ENCODE measurements around the gene ISM1. TPM values are rescaled to one million over a fixed set of nuclear protein-coding genes. Genes with fewer than 3 reads are reported as not detected.

ISM1 gene
- total RNA-seq, 1 experiment from 2014 or later: 0.20 TPM

DNA sequence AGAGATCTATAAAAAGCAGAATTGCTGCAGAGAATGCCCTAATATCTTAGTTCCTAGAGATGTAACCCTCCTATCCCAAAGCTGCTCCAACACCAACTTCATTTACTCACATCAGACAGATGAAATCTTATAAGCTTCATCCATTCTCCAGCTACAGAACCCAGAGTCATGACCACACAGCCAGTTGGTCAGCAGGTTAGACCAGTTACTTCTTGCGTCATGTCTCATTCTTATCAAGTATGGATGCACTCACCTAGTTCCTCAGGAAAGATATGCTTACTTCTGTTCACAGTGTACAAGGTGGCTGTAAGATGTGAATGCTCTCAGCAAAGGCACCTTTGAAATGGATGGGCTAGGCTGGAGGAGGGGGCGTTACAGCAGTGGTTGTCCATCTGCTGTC, 47.9 kb upstream of the ISM1 start:
- Histone ChIP-seq H2BK12ac (ENCODE audit: insufficient read length, low read depth, low read length) (no peak overlapping the region), H3K23me2 (ENCODE audit: insufficient read length, low read depth, low read length, poor library complexity, severe bottlenecking) (no peaks in the 10 kb centered on the region), H4K91ac (ENCODE audit: insufficient read length, low read depth, low read length) (no peak overlapping the region), H3K9me3 (ENCODE audit: control insufficient read depth, low read depth, low read length) (no peaks in the 10 kb centered on the region), H3K79me1 (ENCODE audit: insufficient read depth, low read depth, low read length, poor library complexity, severe bottlenecking) (no peaks in the 10 kb centered on the region), H2AFZ (ENCODE audit: low read length) (no peak overlapping the region), H3K4me2 (ENCODE audit: insufficient read depth, insufficient read length, low read length) (no peak overlapping the region), H3K9ac (ENCODE audit: extremely low read depth, insufficient read length, low read length) (no peak overlapping the region), H2BK15ac (ENCODE audit: low read depth, low read length) (no peak overlapping the region), H3K56ac (ENCODE audit: insufficient read length, low read depth, low read length) (no peak overlapping the region), H2BK20ac (ENCODE audit: low read depth, low read length, poor library complexity, severe bottlenecking) (no peak overlapping the region), H3K79me2 (ENCODE audit: insufficient read depth, low read length) (no peaks in the 10 kb centered on the region), H3K27me3 (ENCODE audit: insufficient read depth, low read length) (no peaks in the 10 kb centered on the region), H3K4me1 (ENCODE audit: insufficient read depth, low read length) (no peaks in the 10 kb centered on the region), H4K20me1 (ENCODE audit: control insufficient read depth, insufficient read depth, insufficient read length) (no peaks in the 10 kb centered on the region), H2AK5ac (ENCODE audit: insufficient read length, low read length) (no peak overlapping the region), H3K18ac (ENCODE audit: insufficient read length, low read depth, low read length) (no peak overlapping the region), H2BK5ac (ENCODE audit: insufficient read length, low read length) (no peak overlapping the region), H3K14ac (ENCODE audit: insufficient read depth, low read length) (no peak overlapping the region), H2BK120ac (ENCODE audit: low read depth, low read length, poor library complexity, severe bottlenecking) (no peak overlapping the region), H3T11ph (ENCODE audit: low read length) (no peak overlapping the region), H3K27ac (ENCODE audit: insufficient read length, low read depth, low read length) (no peak overlapping the region), H4K8ac (replicated peaks; ENCODE audit: insufficient read length, low read depth, low read length) (no peak overlapping the region), H4K5ac (ENCODE audit: insufficient read length, low read depth, low read length) (no peak overlapping the region), H3K23ac (ENCODE audit: insufficient read length, low read depth, low read length) (no peak overlapping the region), H3K4ac (ENCODE audit: low read depth, low read length) (no peak overlapping the region)
- no peak overlapping the region for H3K4me3 Mint-ChIP-seq
- no peaks in the 10 kb centered on the region; a peak in 2 of 5 replicates for H3K9me3 Mint-ChIP-seq
- no peak for DNase-seq
- no CpG with 5 or more reads among the region's 2 CpGs for WGBS (ENCODE audit: extremely low coverage, insufficient read length, low lambda C conversion rate)
- H3K27me3 Mint-ChIP-seq (ENCODE audit: low read depth): peaks cover 5% of the 10 kb centered on the region
- TF ChIP-seq, protein P1, sequence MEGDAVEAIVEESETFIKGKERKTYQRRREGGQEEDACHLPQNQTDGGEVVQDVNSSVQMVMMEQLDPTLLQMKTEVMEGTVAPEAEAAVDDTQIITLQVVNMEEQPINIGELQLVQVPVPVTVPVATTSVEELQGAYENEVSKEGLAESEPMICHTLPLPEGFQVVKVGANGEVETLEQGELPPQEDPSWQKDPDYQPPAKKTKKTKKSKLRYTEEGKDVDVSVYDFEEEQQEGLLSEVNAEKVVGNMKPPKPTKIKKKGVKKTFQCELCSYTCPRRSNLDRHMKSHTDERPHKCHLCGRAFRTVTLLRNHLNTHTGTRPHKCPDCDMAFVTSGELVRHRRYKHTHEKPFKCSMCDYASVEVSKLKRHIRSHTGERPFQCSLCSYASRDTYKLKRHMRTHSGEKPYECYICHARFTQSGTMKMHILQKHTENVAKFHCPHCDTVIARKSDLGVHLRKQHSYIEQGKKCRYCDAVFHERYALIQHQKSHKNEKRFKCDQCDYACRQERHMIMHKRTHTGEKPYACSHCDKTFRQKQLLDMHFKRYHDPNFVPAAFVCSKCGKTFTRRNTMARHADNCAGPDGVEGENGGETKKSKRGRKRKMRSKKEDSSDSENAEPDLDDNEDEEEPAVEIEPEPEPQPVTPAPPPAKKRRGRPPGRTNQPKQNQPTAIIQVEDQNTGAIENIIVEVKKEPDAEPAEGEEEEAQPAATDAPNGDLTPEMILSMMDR (conservative IDR thresholded peaks at IDR 0.05): no peak
- H3K36me3 Mint-ChIP-seq (ENCODE audit: insufficient read depth in 1 of 3, low read depth in 3 of 3): no peaks in the 10 kb centered on the region; a peak in 1 of 7 replicates
- H3K4me1 Mint-ChIP-seq: no peaks in the 10 kb centered on the region
- no peak overlapping the region for H3K27ac Mint-ChIP-seq

Measured in H9 (cell line).